A673 (cell line): ENCODE results near the gene PTPA.

Experiments
- CTCF ChIP-seq: fragments of 300-800, 200-600 bp; sonication (generic); conservative IDR thresholded peaks from 2 replicates; pipeline ENCODE4 v1.5.1; 2017; ENCODE audit warnings: low read depth, mild to moderate bottlenecking, antibody characterized with exemption, low read length, moderate library complexity, mixed read lengths
- EZH2 ChIP-seq: fragments of 200-600 bp; sonication (generic); IDR thresholded peaks from 2 replicates; pipeline ENCODE4 v1.6.1; 2017; ENCODE audit warnings: borderline replicate concordance, low read depth, mild to moderate bottlenecking, mixed read lengths, antibody characterized with exemption, low read length; ENCODE audit not compliant: poor library complexity, severe bottlenecking

GRCh38 chr9:129080298-129080600 lies 31.0 kb upstream of the PTPA start:
- TF ChIP-seq CTCF (no peak), EZH2 (no peak)
